Neuron (in vitro differentiated cells): ENCODE data around the gene POLA1.

Experiments used
- H2AFZ ChIP-seq: one replicate; pipeline ENCODE4 v1.6.1; 2013; ENCODE audit warnings: low read depth, mild to moderate bottlenecking, inconsistent platforms, low read length, moderate library complexity
- H3K27me3 ChIP-seq: one replicate; pipeline ENCODE4 v1.6.1; 2013; ENCODE audit warnings: low read length; ENCODE audit not compliant: insufficient read depth
- H3K36me3 ChIP-seq: one replicate; pipeline ENCODE4 v1.6.1; 2013; ENCODE audit warnings: low read length; ENCODE audit not compliant: insufficient read depth
- H3K4me1 ChIP-seq: one replicate; pipeline ENCODE4 v1.6.1; 2013; ENCODE audit warnings: low read length; ENCODE audit not compliant: insufficient read depth
- H3K4me3 ChIP-seq: 2 replicates; pipeline ENCODE4 v1.5.1; 2013; ENCODE audit warnings: mild to moderate bottlenecking, low read length, moderate library complexity
- H3K9me3 ChIP-seq: one replicate; pipeline ENCODE4 v1.6.1; 2013; ENCODE audit warnings: low read length

The POLA1 gene

GRCh38 chrX:24668111-24668510, 25.6 kb upstream of the POLA1 start:
- H3K27me3 ChIP-seq = no peaks in the 10 kb centered on the region

GRCh38 chrX:24672701-24673190, 21.0 kb upstream of the POLA1 start:
- Histone ChIP-seq H2AFZ (no peak overlapping the region), H3K4me1 (peaks cover 14% of the 10 kb centered on the region), H3K27me3 (no peaks in the 10 kb centered on the region), H3K9me3 (no peaks in the 10 kb centered on the region), H3K36me3 (no peaks in the 10 kb centered on the region), H3K4me3 (peak overlapping the region; percentile 24)

More at GRCh38 chrX:24668111-24668510, 25.6 kb upstream of the POLA1 start:
- Histone ChIP-seq H3K36me3 (no peaks in the 10 kb centered on the region), H3K4me3 (no peak overlapping the region), H3K9me3 (no peaks in the 10 kb centered on the region), H3K4me1 (peaks cover 5% of the 10 kb centered on the region), H2AFZ (no peak overlapping the region)

- Histone ChIP-seq H3K27me3 (no peaks in the 10 kb centered on the region), H3K4me3 (no peak overlapping the region), H3K9me3 (no peaks in the 10 kb centered on the region), H3K36me3 (no peaks in the 10 kb centered on the region), H2AFZ (peak overlapping the region; percentile 8), H3K4me1 (peaks cover 14% of the 10 kb centered on the region)
Observed at GRCh38 chrX:24673424-24673823, 20.3 kb upstream of the POLA1 start.

DNA sequence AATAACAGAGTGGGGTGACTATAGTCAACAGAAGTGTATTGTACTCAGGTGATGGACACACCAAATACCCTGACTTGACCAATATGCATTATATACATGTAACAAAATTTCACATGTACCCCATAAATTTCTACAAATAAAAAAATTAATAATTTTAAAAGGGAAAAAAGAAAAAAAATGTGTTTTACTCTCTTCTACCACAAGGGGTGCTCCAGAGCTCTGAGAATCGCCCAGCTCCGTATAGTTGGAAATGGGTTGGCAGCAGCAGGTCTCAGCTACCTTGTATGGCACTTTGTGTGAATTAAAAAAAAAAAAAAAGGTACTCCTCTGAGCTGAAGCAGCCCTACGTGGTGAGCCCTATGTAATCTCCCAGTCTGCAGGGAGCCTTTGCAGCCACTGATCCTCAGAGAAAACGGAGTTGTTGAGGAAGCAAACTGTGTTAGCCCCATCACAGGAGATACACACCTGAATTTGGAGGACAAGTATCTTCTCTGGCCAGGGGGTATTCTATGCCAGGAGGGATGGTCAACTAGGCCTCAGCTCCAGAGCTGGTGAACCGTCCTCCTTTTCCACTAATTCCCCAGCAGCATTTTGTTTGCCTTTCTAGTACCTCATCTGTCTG, 17.2 kb upstream of the POLA1 start:
- no peaks in the 10 kb centered on the region for H3K27me3 ChIP-seq
- peaks cover 14% of the 10 kb centered on the region for H3K4me1 ChIP-seq
- H3K9me3 ChIP-seq = no peaks in the 10 kb centered on the region
- H3K4me3 ChIP-seq = no peak overlapping the region
- H3K36me3 ChIP-seq = no peaks in the 10 kb centered on the region
- no peak overlapping the region for H2AFZ ChIP-seq

- Histone ChIP-seq H3K27me3 (no peaks in the 10 kb centered on the region), H3K4me3 (no peak overlapping the region), H3K36me3 (no peaks in the 10 kb centered on the region), H3K9me3 (no peaks in the 10 kb centered on the region), H2AFZ (no peak overlapping the region), H3K4me1 (no peaks in the 10 kb centered on the region)
Observed at GRCh38 chrX:24682739-24683432, 10.8 kb upstream of the POLA1 start.

DNA sequence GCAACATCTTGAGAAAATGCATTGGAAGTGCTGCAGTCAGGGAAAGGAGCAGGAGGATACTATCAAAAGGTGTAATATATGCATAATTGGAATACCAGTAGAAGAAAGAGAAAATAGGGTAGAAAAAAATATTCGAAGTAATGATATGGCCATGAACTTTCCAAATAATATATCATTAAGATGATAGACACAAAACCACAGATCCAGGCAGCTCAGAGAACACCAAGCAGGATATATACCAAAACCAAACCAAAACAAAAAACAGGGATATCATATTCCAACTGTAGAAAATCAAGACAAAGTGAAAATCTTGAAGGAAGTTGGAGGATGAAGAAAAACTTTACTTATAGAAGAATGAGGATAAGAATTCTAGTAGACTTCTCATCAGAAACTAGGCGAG, 9.7 kb upstream of the POLA1 start:
- Histone ChIP-seq H3K4me3 (no peak overlapping the region), H2AFZ (no peak overlapping the region), H3K36me3 (no peaks in the 10 kb centered on the region), H3K27me3 (no peaks in the 10 kb centered on the region), H3K9me3 (no peaks in the 10 kb centered on the region), H3K4me1 (no peaks in the 10 kb centered on the region)

GRCh38 chrX:24692305-24692704, 1.4 kb upstream of the POLA1 start:
- Histone ChIP-seq H3K27me3 (no peaks in the 10 kb centered on the region), H3K4me3 (no peak overlapping the region), H3K9me3 (no peaks in the 10 kb centered on the region), H3K4me1 (peaks cover 12% of the 10 kb centered on the region), H2AFZ (no peak overlapping the region), H3K36me3 (no peaks in the 10 kb centered on the region)

DNA sequence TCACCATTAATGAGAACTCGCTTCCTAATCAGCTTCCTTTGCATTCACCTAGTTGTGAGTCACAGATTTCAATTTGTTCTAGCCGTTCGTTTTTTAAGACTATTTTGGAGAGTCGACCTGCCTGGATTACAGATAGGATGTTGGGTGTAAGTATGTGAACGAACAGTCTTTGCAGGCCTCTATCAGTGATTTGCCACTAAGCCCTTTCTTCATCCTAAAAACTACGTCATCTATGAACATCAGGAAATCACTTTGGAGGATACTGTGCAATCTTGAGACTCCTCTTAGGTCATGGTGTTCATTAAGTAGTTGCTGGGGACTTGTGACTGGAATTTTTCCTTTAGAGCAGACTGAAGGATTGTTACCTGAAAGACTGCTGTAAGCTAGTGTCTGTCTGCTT, 1.1 kb downstream of the POLA1 start:
- no peaks in the 10 kb centered on the region for H3K27me3 ChIP-seq
- no peaks in the 10 kb centered on the region for H3K36me3 ChIP-seq
- H3K4me1 ChIP-seq = peaks cover 12% of the 10 kb centered on the region
- H2AFZ ChIP-seq = no peak overlapping the region
- H3K4me3 ChIP-seq = peak overlapping the region; percentile 78
- H3K9me3 ChIP-seq = no peaks in the 10 kb centered on the region

DNA sequence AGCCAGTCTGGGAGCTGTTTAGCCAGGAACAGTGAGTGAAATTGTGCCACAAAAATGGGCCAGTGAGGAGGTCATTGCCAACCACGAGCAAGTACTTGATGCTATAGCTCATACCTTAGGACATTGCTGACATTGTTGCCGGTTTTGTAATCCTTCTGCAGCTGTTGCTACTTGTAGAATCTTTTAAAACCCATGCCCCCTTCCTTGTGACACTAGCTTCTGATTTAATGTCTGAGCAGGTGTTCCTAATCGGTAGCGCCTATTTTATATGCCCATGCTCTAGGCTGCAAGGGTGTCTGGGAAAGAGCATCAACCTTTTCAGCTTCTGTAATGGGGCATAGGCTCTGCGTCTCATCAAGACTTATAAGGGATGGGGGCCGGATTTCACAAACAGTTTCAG, 2.6 kb downstream of the POLA1 start:
- Histone ChIP-seq H3K4me1 (peaks cover 12% of the 10 kb centered on the region), H3K36me3 (no peaks in the 10 kb centered on the region), H3K9me3 (no peaks in the 10 kb centered on the region), H2AFZ (no peak overlapping the region), H3K4me3 (no peak overlapping the region), H3K27me3 (no peaks in the 10 kb centered on the region)

- Histone ChIP-seq H3K9me3 (no peaks in the 10 kb centered on the region), H3K27me3 (no peaks in the 10 kb centered on the region), H3K4me3 (no peak overlapping the region), H2AFZ (no peak overlapping the region), H3K4me1 (no peaks in the 10 kb centered on the region), H3K36me3 (peaks cover 34% of the 10 kb centered on the region)
Observed at GRCh38 chrX:24702362-24703184, 8.9 kb downstream of the POLA1 start.

DNA sequence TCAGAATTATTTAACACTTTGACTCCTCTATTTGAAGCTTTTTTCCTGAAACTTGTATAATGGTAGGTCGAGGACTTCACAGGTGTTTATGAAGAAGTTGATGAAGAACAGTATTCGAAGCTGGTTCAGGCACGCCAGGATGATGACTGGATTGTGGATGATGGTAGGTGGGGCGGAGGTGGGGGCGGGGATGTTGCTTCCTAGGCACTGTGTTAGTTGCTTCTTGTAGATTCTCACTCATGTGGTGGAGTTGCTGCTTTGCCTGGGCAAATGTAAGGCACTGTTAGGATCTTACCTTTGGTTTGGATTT, 9.4 kb downstream of the POLA1 start:
- no peak overlapping the region for H3K4me3 ChIP-seq
- peaks cover 34% of the 10 kb centered on the region for H3K36me3 ChIP-seq
- no peak overlapping the region for H2AFZ ChIP-seq
- no peaks in the 10 kb centered on the region for H3K27me3 ChIP-seq
- no peaks in the 10 kb centered on the region for H3K4me1 ChIP-seq
- H3K9me3 ChIP-seq = no peaks in the 10 kb centered on the region

- Histone ChIP-seq H3K4me1 (no peaks in the 10 kb centered on the region), H3K4me3 (no peak overlapping the region), H3K36me3 (peaks cover 35% of the 10 kb centered on the region)
Observed at GRCh38 chrX:24718771-24719170, 25.1 kb downstream of the POLA1 start.

DNA sequence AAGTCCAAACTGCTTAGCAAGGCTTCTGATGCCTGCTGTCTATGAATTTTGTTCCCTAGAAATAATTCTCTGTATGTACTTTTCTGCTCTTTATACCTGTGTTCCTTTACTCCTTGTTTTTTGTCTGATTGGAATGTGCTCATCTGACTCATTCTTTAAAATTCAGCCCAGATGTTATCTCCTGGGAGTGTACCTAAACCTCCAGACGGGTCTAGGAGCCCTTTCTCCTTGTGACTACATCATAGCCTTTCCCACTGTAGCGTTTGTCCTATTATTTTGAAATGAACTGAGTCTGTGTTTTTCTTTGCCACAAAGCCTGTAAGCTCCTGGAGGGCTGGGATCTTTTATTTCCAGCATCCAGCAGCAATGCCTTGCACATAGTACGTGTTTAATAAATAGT, 26.3 kb downstream of the POLA1 start:
- no peaks in the 10 kb centered on the region for H3K4me1 ChIP-seq
- H3K27me3 ChIP-seq = no peaks in the 10 kb centered on the region
- no peak overlapping the region for H2AFZ ChIP-seq
- H3K4me3 ChIP-seq = no peak overlapping the region
- H3K9me3 ChIP-seq = no peaks in the 10 kb centered on the region
- H3K36me3 ChIP-seq = peaks cover 31% of the 10 kb centered on the region

More at GRCh38 chrX:24718771-24719170, 25.1 kb downstream of the POLA1 start:
- Histone ChIP-seq H3K9me3 (no peaks in the 10 kb centered on the region), H3K27me3 (no peaks in the 10 kb centered on the region), H2AFZ (no peak overlapping the region)
